Liver (tissue), 9 donors: ENCODE results near the gene SSPN. TPM values are rescaled to one million over a fixed set of nuclear protein-coding genes. Genes with fewer than 3 reads are reported as not detected.

Source experiments
- DNase-seq: peaks from one replicate; pipeline ENCODE4 v3.0.0-alpha.2; 2017; ENCODE audit warnings: low spot score
- H3K27ac ChIP-seq, 2 donors: one replicate each; pipeline ENCODE4 v1.7.0; 2013; ENCODE audit warnings: inconsistent platforms in 2 of 2, low read length in 2 of 2, control low read depth in 1 of 2, low read depth in 1 of 2, mild to moderate bottlenecking in 1 of 2
- H3K27me3 ChIP-seq, 4 donors: one replicate each; pipeline versions ENCODE4 v1.6.1 to v1.7.0; 2013; ENCODE audit warnings: low read length in 3 of 4, inconsistent platforms in 1 of 4, mild to moderate bottlenecking in 1 of 4, moderate library complexity in 1 of 4; ENCODE audit not compliant: control insufficient read depth in 4 of 4, insufficient read depth in 4 of 4
- H3K36me3 ChIP-seq, 4 donors: one replicate each; pipeline versions ENCODE4 v1.6.1 to v1.7.0; 2013; ENCODE audit warnings: low read length in 3 of 4, mild to moderate bottlenecking in 3 of 4, low read depth in 1 of 4, moderate library complexity in 1 of 4; ENCODE audit not compliant: control insufficient read depth in 4 of 4, insufficient read depth in 3 of 4
- H3K4me1 ChIP-seq, 4 donors: one replicate each; pipeline versions ENCODE4 v1.6.1 to v1.7.0; 2013; ENCODE audit warnings: low read length in 3 of 4, mild to moderate bottlenecking in 3 of 4, moderate library complexity in 1 of 4; ENCODE audit not compliant: control insufficient read depth in 4 of 4, insufficient read depth in 4 of 4
- H3K4me3 ChIP-seq, 3 donors: one replicate each; pipeline versions ENCODE4 v1.6.1 to v1.7.0; 2013; ENCODE audit warnings: low read length in 3 of 3, control low read depth in 1 of 3, low read depth in 1 of 3, mild to moderate bottlenecking in 1 of 3
- H3K9ac ChIP-seq, 2 donors: one replicate each; pipeline ENCODE4 v1.7.0; 2013; ENCODE audit warnings: low read length in 2 of 2, mild to moderate bottlenecking in 2 of 2, moderate library complexity in 2 of 2, control low read depth in 1 of 2, low read depth in 1 of 2
- H3K9me3 ChIP-seq, 4 donors: one replicate each; pipeline versions ENCODE4 v1.6.1 to v1.7.0; 2013; ENCODE audit warnings: low read length in 3 of 4; ENCODE audit not compliant: control insufficient read depth in 4 of 4
- ATF3 ChIP-seq: IDR thresholded peaks from 2 replicates; pipeline ENCODE4 v1.6.1; 2016; ENCODE audit warnings: antibody characterized with exemption
- CTCF ChIP-seq: fragments of 150-350 bp; IDR thresholded peaks from 2 replicates; pipeline ENCODE4 v1.5.1; 2017; ENCODE audit warnings: improper control_type of control experiment, low read depth, low read length; ENCODE audit not compliant: missing input control
- EGR1 ChIP-seq, 2 donors: IDR thresholded peaks; 2 replicates each; pipeline ENCODE4 v1.6.1; 2016 to 2018; ENCODE audit warnings: antibody characterized with exemption in 2 of 2, low read depth in 2 of 2
- FOXA1 ChIP-seq: IDR thresholded peaks from 2 replicates; pipeline ENCODE4 v1.6.1; 2016; ENCODE audit warnings: antibody characterized with exemption
- FOXA2 ChIP-seq: IDR thresholded peaks from 2 replicates; pipeline ENCODE4 v1.6.1; 2016; ENCODE audit warnings: antibody characterized with exemption
- HNF4A ChIP-seq, 2 donors: conservative IDR thresholded peaks; 2 replicates each; pipeline ENCODE4 v1.6.1; 2016; ENCODE audit warnings: antibody characterized with exemption in 2 of 2, mild to moderate bottlenecking in 2 of 2
- JUND ChIP-seq, 2 donors: IDR thresholded peaks; 2 replicates each; pipeline ENCODE4 v1.6.1; 2016; ENCODE audit warnings: antibody characterized with exemption in 2 of 2
- MAX ChIP-seq: IDR thresholded peaks from 2 replicates; pipeline ENCODE4 v1.6.1; 2016; ENCODE audit warnings: antibody characterized with exemption
- RAD21 ChIP-seq, 2 donors: IDR thresholded peaks; 2 replicates each; pipeline ENCODE4 v1.6.1; 2016; ENCODE audit warnings: antibody characterized with exemption in 2 of 2, mild to moderate bottlenecking in 2 of 2
- REST ChIP-seq: IDR thresholded peaks from 2 replicates; pipeline ENCODE4 v1.6.1; 2016; ENCODE audit warnings: antibody characterized with exemption, mild to moderate bottlenecking
- RXRA ChIP-seq, 2 donors: IDR thresholded peaks; 2 replicates each; pipeline ENCODE4 v1.6.1; 2017 to 2018; ENCODE audit warnings: antibody characterized with exemption in 2 of 2, mild to moderate bottlenecking in 1 of 2
- TAF1 ChIP-seq: conservative IDR thresholded peaks from 2 replicates; pipeline ENCODE4 v1.6.1; 2016; ENCODE audit warnings: antibody characterized with exemption, mild to moderate bottlenecking
- YY1 ChIP-seq: IDR thresholded peaks from 2 replicates; pipeline ENCODE4 v1.6.1; 2016; ENCODE audit warnings: antibody characterized with exemption, mild to moderate bottlenecking
- ZBTB33 ChIP-seq: IDR thresholded peaks from 2 replicates; pipeline ENCODE4 v1.6.1; 2016; ENCODE audit warnings: antibody characterized with exemption
- WGBS: extraction: QIAGEN DNeasy Blood & Tissue Kit; methylation state at CpG from one replicate; pipeline ENCODE4 v1.1.7; 2013; 5-methylcytosine and 5-hydroxymethylcytosine counted together
- polyA plus RNA-seq, 2 donors: library from polyadenylated mRNA; stranded (reverse) in 1 of 2; unstranded in 1 of 2; fragments of 200-250 nt in 1 of 2; fragments of >200 nt in 1 of 2; fragmentation: Nextera tagmentation in 1 of 2; extraction: Ambion mirVana in 1 of 2; gene quantifications; one replicate each; pipeline versions ENCODE4 v1.2.1 to v1.2.3, GENCODE V29; 2013 to 2015
- total RNA-seq, 2 donors: library from RNA; depleted of rRNA; stranded (reverse); fragments of >200 nt; gene quantifications; one replicate each; pipeline ENCODE4 v1.2.3, GENCODE V29; 2014
- donor health status: healthy.
- donor health status: healthy.
- donor health status: healthy.
- donor health status: healthy.
- donor health status: healthy.

Gene SSPN
- total and polyA plus RNA-seq, 4 donors, result 0.33 to 0.67 (median 0.46) TPM

GRCh38 chr12:26172946-26173552, 22.3 kb upstream of the SSPN start:
- Histone ChIP-seq H3K27ac (no peak overlapping the region), H3K4me1 (no peaks in the 10 kb centered on the region), H3K4me3 (no peak overlapping the region), H3K36me3 (no peaks in the 10 kb centered on the region), H3K27me3 (peaks cover 0 to 4% (median 0%) of the 10 kb centered on the region in 4 donors), H3K9ac (no peak overlapping the region), H3K9me3 (no peaks in the 10 kb centered on the region)
- no peak for TF ChIP-seq HNF4A (conservative IDR thresholded peaks at IDR 0.05)
- WGBS, result 81% methylated on average over 4 of the region's 4 CpGs
- DNase-seq, result no peak

- no peak for TF ChIP-seq RAD21 (IDR thresholded peaks at IDR 0.05)
- no peak for TF ChIP-seq REST
- no peak for TF ChIP-seq ATF3
- TF ChIP-seq FOXA2, result no peak
- TF ChIP-seq EGR1 (IDR thresholded peaks at IDR 0.05; ENCODE audit: low read depth in 2 of 2), result no peak
- TF ChIP-seq CTCF, result no peak
- Histone ChIP-seq H3K4me1 (no peaks in the 10 kb centered on the region), H3K9ac (no peak overlapping the region), H3K9me3 (no peaks in the 10 kb centered on the region), H3K27ac (no peak overlapping the region), H3K4me3 (no peak overlapping the region), H3K27me3 (peaks cover 0 to 3% (median 1%) of the 10 kb centered on the region in 4 donors), H3K36me3 (no peaks in the 10 kb centered on the region)
- WGBS, result 74% methylated on average over 4 of the region's 4 CpGs
- no peak for DNase-seq
Measured at GRCh38 chr12:26176725-26177124, 18.6 kb upstream of the SSPN start.

GRCh38 chr12:26177283-26177682, 18.1 kb upstream of the SSPN start:
- 63% methylated on average over 7 of the region's 7 CpGs for WGBS
- H3K9ac ChIP-seq, result no peak overlapping the region
- no peak overlapping the region for H3K4me3 ChIP-seq
- no peak overlapping the region for H3K27ac ChIP-seq
- H3K27me3 ChIP-seq, result peaks cover 0 to 3% (median 1%) of the 10 kb centered on the region in 4 donors
- H3K36me3 ChIP-seq, result no peaks in the 10 kb centered on the region
- no peaks in the 10 kb centered on the region for H3K9me3 ChIP-seq
- no peak for TF ChIP-seq FOXA2
- no peak for TF ChIP-seq RXRA (IDR thresholded peaks at IDR 0.05)
- no peak for TF ChIP-seq JUND (IDR thresholded peaks at IDR 0.05)
- TF ChIP-seq YY1, result no peak
- TF ChIP-seq TAF1, result no peak
- TF ChIP-seq ZBTB33, result no peak
- TF ChIP-seq FOXA1, result no peak
- TF ChIP-seq MAX, result no peak
- DNase-seq, result no peak
- no peaks in the 10 kb centered on the region for H3K4me1 ChIP-seq
